ENCODE results near the gene GPC5. TPM values are rescaled to one million over a fixed set of nuclear protein-coding genes. Genes with fewer than 3 reads are reported as not detected.
"Not testable (repeated sequence)": the region's sequence is repeated elsewhere in the genome, so short reads cannot be mapped to it uniquely, and the experiment has no call there.

Gene GPC5
- total RNA-seq, 1 experiment from 2014 or later: 0.26 TPM

- POLR2A ChIA-PET: interaction anchor here (0.6 kb wide), 1 partner anchor 536 kb away, joined by 19 read pairs; no protein-coding TSS in a partner anchor
Observed at GRCh38 chr13:92694047-92694446, 1295.6 kb downstream of the GPC5 start.

GRCh38 chr13:92695827-92696226 lies 1297.4 kb downstream of the GPC5 start:
- H3K4me3 ChIP-seq (ENCODE audit: low read depth in 2 of 2, low read length in 2 of 2); POLR2A ChIA-PET; H3K9me3 ChIP-seq (ENCODE audit: control insufficient read depth, insufficient read depth, low read depth, low read length); CTCF ChIA-PET; intact Hi-C loops (cut with micrococcal nuclease; ENCODE audit: unreplicated experiment); in situ Hi-C loops (cut with HindIII; ENCODE audit: low pct_unique_long_range_greater_than_20kb, low sequenced_read_pairs); BruUV-seq (replicated peaks); H3K36me3 ChIP-seq (ENCODE audit: control insufficient read depth, insufficient read depth, low read length); H3K27me3 ChIP-seq (ENCODE audit: control insufficient read depth, insufficient read depth, low read length); H3K27ac ChIP-seq (ENCODE audit: low read length); ATAC-seq; DNase-seq (ENCODE audit: low read depth, low spot score); H3K4me1 ChIP-seq (ENCODE audit: control insufficient read depth, insufficient read depth, low read length): not testable (repeated sequence)

More at GRCh38 chr13:92694047-92694446, 1295.6 kb downstream of the GPC5 start:
- no peak overlapping the region for H3K27ac ChIP-seq (ENCODE audit: low read length)
- TF ChIP-seq TCF7L2 (IDR thresholded peaks at IDR 0.05; ENCODE audit: low read depth, low read length) (no peak), POLR2AphosphoS5 (IDR thresholded peaks at IDR 0.05; ENCODE audit: low read depth, low read length) (no peak)
- H3K9me3 ChIP-seq (ENCODE audit: control insufficient read depth, insufficient read depth, low read depth, low read length): no peaks in the 10 kb centered on the region
- H3K27me3 ChIP-seq (ENCODE audit: control insufficient read depth, insufficient read depth, low read length): no peaks in the 10 kb centered on the region
- H3K4me3 ChIP-seq (ENCODE audit: low read depth in 2 of 2, low read length in 2 of 2): no peak overlapping the region
- in situ Hi-C loops (cut with HindIII; ENCODE audit: low pct_unique_long_range_greater_than_20kb, low sequenced_read_pairs): no loop called here
- CTCF ChIA-PET: no interaction called here
- no peaks in the 10 kb centered on the region for H3K4me1 ChIP-seq (ENCODE audit: control insufficient read depth, insufficient read depth, low read length)
- no peaks in the 10 kb centered on the region for H3K36me3 ChIP-seq (ENCODE audit: control insufficient read depth, insufficient read depth, low read length)
- no TSS peak for BruUV-seq (replicated peaks)
- DNase-seq (ENCODE audit: low read depth, low spot score): no peak
- intact Hi-C loops (cut with micrococcal nuclease; ENCODE audit: unreplicated experiment): no loop called here
- ATAC-seq: no peak

DNA sequence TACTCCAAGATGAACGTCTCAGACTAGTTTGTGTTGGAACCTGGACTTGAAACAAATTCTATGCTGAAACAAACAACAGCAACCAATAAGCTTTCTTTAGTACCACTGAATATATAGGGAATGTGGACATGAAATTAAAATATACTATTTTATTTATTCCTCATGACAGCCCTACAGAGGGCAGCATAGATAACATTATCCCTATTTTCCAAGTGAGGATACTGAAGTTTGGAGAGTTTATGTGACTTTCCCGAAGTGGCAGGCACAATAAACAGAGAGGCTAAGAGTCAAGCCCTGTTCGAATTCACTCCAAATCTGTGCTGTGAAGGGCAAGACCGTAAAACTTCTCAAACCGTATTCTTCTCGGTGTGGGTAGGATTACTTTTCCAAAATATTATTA lies 1318.3 kb downstream of the GPC5 start:
- no peak overlapping the region for H3K27ac ChIP-seq (ENCODE audit: low read length)
- H3K4me1 ChIP-seq (ENCODE audit: control insufficient read depth, insufficient read depth, low read length): no peaks in the 10 kb centered on the region
- no TSS peak for BruUV-seq (replicated peaks)
- DNase-seq (ENCODE audit: low read depth, low spot score): no peak
- no peaks in the 10 kb centered on the region for H3K27me3 ChIP-seq (ENCODE audit: control insufficient read depth, insufficient read depth, low read length)
- TF ChIP-seq, protein P1, sequence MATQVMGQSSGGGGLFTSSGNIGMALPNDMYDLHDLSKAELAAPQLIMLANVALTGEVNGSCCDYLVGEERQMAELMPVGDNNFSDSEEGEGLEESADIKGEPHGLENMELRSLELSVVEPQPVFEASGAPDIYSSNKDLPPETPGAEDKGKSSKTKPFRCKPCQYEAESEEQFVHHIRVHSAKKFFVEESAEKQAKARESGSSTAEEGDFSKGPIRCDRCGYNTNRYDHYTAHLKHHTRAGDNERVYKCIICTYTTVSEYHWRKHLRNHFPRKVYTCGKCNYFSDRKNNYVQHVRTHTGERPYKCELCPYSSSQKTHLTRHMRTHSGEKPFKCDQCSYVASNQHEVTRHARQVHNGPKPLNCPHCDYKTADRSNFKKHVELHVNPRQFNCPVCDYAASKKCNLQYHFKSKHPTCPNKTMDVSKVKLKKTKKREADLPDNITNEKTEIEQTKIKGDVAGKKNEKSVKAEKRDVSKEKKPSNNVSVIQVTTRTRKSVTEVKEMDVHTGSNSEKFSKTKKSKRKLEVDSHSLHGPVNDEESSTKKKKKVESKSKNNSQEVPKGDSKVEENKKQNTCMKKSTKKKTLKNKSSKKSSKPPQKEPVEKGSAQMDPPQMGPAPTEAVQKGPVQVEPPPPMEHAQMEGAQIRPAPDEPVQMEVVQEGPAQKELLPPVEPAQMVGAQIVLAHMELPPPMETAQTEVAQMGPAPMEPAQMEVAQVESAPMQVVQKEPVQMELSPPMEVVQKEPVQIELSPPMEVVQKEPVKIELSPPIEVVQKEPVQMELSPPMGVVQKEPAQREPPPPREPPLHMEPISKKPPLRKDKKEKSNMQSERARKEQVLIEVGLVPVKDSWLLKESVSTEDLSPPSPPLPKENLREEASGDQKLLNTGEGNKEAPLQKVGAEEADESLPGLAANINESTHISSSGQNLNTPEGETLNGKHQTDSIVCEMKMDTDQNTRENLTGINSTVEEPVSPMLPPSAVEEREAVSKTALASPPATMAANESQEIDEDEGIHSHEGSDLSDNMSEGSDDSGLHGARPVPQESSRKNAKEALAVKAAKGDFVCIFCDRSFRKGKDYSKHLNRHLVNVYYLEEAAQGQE (IDR thresholded peaks at IDR 0.05; ENCODE audit: insufficient read depth in 1 of 2, low read depth in 2 of 2, low read length in 1 of 2): no peak
- TF ChIP-seq POLR2AphosphoS5 (IDR thresholded peaks at IDR 0.05; ENCODE audit: low read depth, low read length) (no peak), TCF7L2 (IDR thresholded peaks at IDR 0.05; ENCODE audit: low read depth, low read length) (no peak), SIN3A (IDR thresholded peaks at IDR 0.05; ENCODE audit: borderline replicate concordance, insufficient read depth, low read depth, low read length) (no peak), CTCF (IDR thresholded peaks at IDR 0.05) (no peak)
- intact Hi-C loops (cut with micrococcal nuclease; ENCODE audit: unreplicated experiment) (no loop called here), in situ Hi-C loops (cut with HindIII; ENCODE audit: low pct_unique_long_range_greater_than_20kb, low sequenced_read_pairs) (no loop called here)
- H3K36me3 ChIP-seq (ENCODE audit: control insufficient read depth, insufficient read depth, low read length): no peaks in the 10 kb centered on the region
- ChIA-PET CTCF (no interaction called here), POLR2A (no interaction called here)
- no peak overlapping the region for H3K4me3 ChIP-seq (ENCODE audit: low read depth in 2 of 2, low read length in 2 of 2)
- no peak for ATAC-seq
- H3K9me3 ChIP-seq (ENCODE audit: control insufficient read depth, insufficient read depth, low read depth, low read length): no peaks in the 10 kb centered on the region
